Smooth muscle cell (in vitro differentiated cells): ENCODE measurements around the gene USH1G. TPM values are rescaled to one million over a fixed set of nuclear protein-coding genes. Genes with fewer than 3 reads are reported as not detected.

ENCODE experiments used
- DNase-seq: peaks from one replicate; lab custom pipeline; 2025; ENCODE audit not compliant: unreplicated experiment; lab: John Stamatoyannopoulos, UW
- H2AFZ ChIP-seq: fragments of 200-600 bp; sonication (generic); 2 replicates; pipeline ENCODE4 v1.6.0; 2016; ENCODE audit warnings: antibody characterized with exemption, low read depth, mild to moderate bottlenecking
- H3F3A ChIP-seq: fragments of 200-600 bp; sonication (generic); 2 replicates; pipeline ENCODE4 v1.6.0; 2017; ENCODE audit warnings: antibody characterized with exemption, low read depth
- H3K27ac ChIP-seq: fragments of 200-600 bp; sonication (generic); 2 replicates; pipeline ENCODE4 v1.5.1; 2016; ENCODE audit warnings: low read depth, mild to moderate bottlenecking
- H3K27me3 ChIP-seq: fragments of 200-600 bp; sonication (generic); 2 replicates; pipeline ENCODE4 v1.6.1; 2016; ENCODE audit warnings: low read depth, mild to moderate bottlenecking
- H3K36me3 ChIP-seq: fragments of 200-600 bp; sonication (generic); 2 replicates; pipeline ENCODE4 v1.5.1; 2016; ENCODE audit warnings: low read depth
- H3K4me1 ChIP-seq: fragments of 200-600 bp; sonication (generic); 2 replicates; pipeline ENCODE4 v1.5.1; 2016; ENCODE audit warnings: low read depth
- H3K4me2 ChIP-seq: fragments of 200-600 bp; sonication (generic); 2 replicates; pipeline ENCODE4 v1.6.0; 2016; ENCODE audit warnings: mild to moderate bottlenecking
- H3K4me3 ChIP-seq: fragments of 200-600 bp; sonication (generic); 2 replicates; pipeline ENCODE4 v1.5.1; 2016; ENCODE audit warnings: mild to moderate bottlenecking
- H3K79me2 ChIP-seq: fragments of 200-600 bp; sonication (generic); 2 replicates; pipeline ENCODE4 v1.6.0; 2016; ENCODE audit warnings: low read depth, mild to moderate bottlenecking
- H3K9ac ChIP-seq: fragments of 200-600 bp; sonication (generic); 2 replicates; pipeline ENCODE4 v1.6.0; 2016; ENCODE audit warnings: low read depth
- H3K9me3 ChIP-seq: fragments of 200-600 bp; sonication (generic); replicated peaks from 2 replicates; pipeline ENCODE4 v1.5.1; 2016; ENCODE audit warnings: low read depth
- H4K20me1 ChIP-seq: fragments of 200-600 bp; sonication (generic); 2 replicates; pipeline ENCODE4 v1.6.0; 2016; ENCODE audit warnings: low read depth
- WGBS: methylation state at CpG from one replicate; pipeline ENCODE4 v1.1.7; 2016; ENCODE audit warnings: low lambda C conversion rate; 5-methylcytosine and 5-hydroxymethylcytosine counted together
- polyA plus RNA-seq: library from polyadenylated mRNA; unstranded; fragments of >200 nt; fragmentation: Nextera tagmentation; extraction: Ambion mirVana; gene quantifications from 2 replicates; pipeline ENCODE4 v1.2.1, GENCODE V29; 2016
- total RNA-seq: library from RNA; depleted of rRNA; stranded (reverse); fragments of >200 nt; gene quantifications from 2 replicates; pipeline ENCODE4 v1.2.3, GENCODE V29; 2014
- TF ChIP-seq, protein P1 (sequence below): fragments of 200-600 bp; sonication (generic); IDR thresholded peaks from 2 replicates; pipeline ENCODE4 v1.5.1; 2017; ENCODE audit warnings: borderline replicate concordance, mild to moderate bottlenecking, antibody characterized with exemption; ENCODE audit not compliant: insufficient read depth, poor library complexity, severe bottlenecking

The USH1G gene
- total and polyA plus RNA-seq, 2 experiments from 2014 or later, result 0.32 to 0.49 TPM

- no peaks in the 10 kb centered on the region for H3K79me2 ChIP-seq
- no peak overlapping the region for H3K4me2 ChIP-seq
- no peak overlapping the region for H3K9ac ChIP-seq
- no peak overlapping the region for H3K4me3 ChIP-seq
- peaks cover 11% of the 10 kb centered on the region for H3K27me3 ChIP-seq
- no peak for DNase-seq
- H3K36me3 ChIP-seq, result no peaks in the 10 kb centered on the region
- no peaks in the 10 kb centered on the region for H3K9me3 ChIP-seq
- H4K20me1 ChIP-seq, result peaks cover 3% of the 10 kb centered on the region
- no peak overlapping the region for H3K27ac ChIP-seq
- 91% methylated on average over 19 of the region's 19 CpGs for WGBS
- no peaks in the 10 kb centered on the region for H3K4me1 ChIP-seq
- TF ChIP-seq, protein P1, sequence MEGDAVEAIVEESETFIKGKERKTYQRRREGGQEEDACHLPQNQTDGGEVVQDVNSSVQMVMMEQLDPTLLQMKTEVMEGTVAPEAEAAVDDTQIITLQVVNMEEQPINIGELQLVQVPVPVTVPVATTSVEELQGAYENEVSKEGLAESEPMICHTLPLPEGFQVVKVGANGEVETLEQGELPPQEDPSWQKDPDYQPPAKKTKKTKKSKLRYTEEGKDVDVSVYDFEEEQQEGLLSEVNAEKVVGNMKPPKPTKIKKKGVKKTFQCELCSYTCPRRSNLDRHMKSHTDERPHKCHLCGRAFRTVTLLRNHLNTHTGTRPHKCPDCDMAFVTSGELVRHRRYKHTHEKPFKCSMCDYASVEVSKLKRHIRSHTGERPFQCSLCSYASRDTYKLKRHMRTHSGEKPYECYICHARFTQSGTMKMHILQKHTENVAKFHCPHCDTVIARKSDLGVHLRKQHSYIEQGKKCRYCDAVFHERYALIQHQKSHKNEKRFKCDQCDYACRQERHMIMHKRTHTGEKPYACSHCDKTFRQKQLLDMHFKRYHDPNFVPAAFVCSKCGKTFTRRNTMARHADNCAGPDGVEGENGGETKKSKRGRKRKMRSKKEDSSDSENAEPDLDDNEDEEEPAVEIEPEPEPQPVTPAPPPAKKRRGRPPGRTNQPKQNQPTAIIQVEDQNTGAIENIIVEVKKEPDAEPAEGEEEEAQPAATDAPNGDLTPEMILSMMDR, result no peak
- no peak overlapping the region for H2AFZ ChIP-seq
- H3F3A ChIP-seq, result no peaks in the 10 kb centered on the region
Observed at GRCh38 chr17:74866198-74866835, 56.7 kb downstream of the USH1G start.

Other genes with a start within 250 kb of the USH1G start
- not detected in 2 replicates for gene CD300LF, start 210.3 kb downstream of the USH1G start, total RNA-seq
- gene CD300LF, start 210.3 kb downstream of the USH1G start, polyA plus RNA-seq, result not detected in 2 replicates
- not detected in 2 replicates for gene RAB37, start 186.0 kb downstream of the USH1G start, total RNA-seq
- 0.16 TPM in 1 of 2 replicates, not detected in the other for gene RAB37, start 186.0 kb downstream of the USH1G start, polyA plus RNA-seq
- 12.4 and 23.2 TPM in 2 replicates for gene NHERF1, start 174.6 kb downstream of the USH1G start, total RNA-seq
- gene NHERF1, start 174.6 kb downstream of the USH1G start, polyA plus RNA-seq, result 31.9 and 38.8 TPM in 2 replicates
- gene NAT9, start 146.9 kb downstream of the USH1G start, total RNA-seq, result 21.4 and 23.5 TPM in 2 replicates
- gene NAT9, start 146.9 kb downstream of the USH1G start, polyA plus RNA-seq, result 42.5 and 48.3 TPM in 2 replicates
- gene GRIN2C, start 63.4 kb downstream of the USH1G start, total RNA-seq, result 0.13 TPM in 2 replicates
- 0.30 and 0.32 TPM in 2 replicates for gene GRIN2C, start 63.4 kb downstream of the USH1G start, polyA plus RNA-seq
- 5.6 and 10.4 TPM in 2 replicates for gene FDXR, start 50.3 kb downstream of the USH1G start, total RNA-seq
- gene FDXR, start 50.3 kb downstream of the USH1G start, polyA plus RNA-seq, result 18.7 and 22.1 TPM in 2 replicates
- gene FADS6, start 29.6 kb downstream of the USH1G start, total RNA-seq, result 0.22 TPM in 1 of 2 replicates, not detected in the other
- gene FADS6, start 29.6 kb downstream of the USH1G start, polyA plus RNA-seq, result not detected in 2 replicates
- not detected in 2 replicates for gene OTOP2, start 1.0 kb upstream of the USH1G start, total RNA-seq
- not detected in 2 replicates for gene OTOP2, start 1.0 kb upstream of the USH1G start, polyA plus RNA-seq
- gene OTOP3, start 12.6 kb upstream of the USH1G start, total RNA-seq, result not detected in 2 replicates
- not detected in 2 replicates for gene OTOP3, start 12.6 kb upstream of the USH1G start, polyA plus RNA-seq
- 6.8 and 8.8 TPM in 2 replicates for gene HID1, start 49.5 kb upstream of the USH1G start, total RNA-seq
- gene HID1, start 49.5 kb upstream of the USH1G start, polyA plus RNA-seq, result 3.3 and 22.0 TPM in 2 replicates
- gene CDR2L, start 64.4 kb upstream of the USH1G start, total RNA-seq, result 35.9 and 40.7 TPM in 2 replicates
- 37.8 and 39.9 TPM in 2 replicates for gene CDR2L, start 64.4 kb upstream of the USH1G start, polyA plus RNA-seq
- 36.8 and 75.6 TPM in 2 replicates for gene MRPL58, start 89.4 kb upstream of the USH1G start, total RNA-seq
- 36.2 and 41.4 TPM in 2 replicates for gene MRPL58, start 89.4 kb upstream of the USH1G start, polyA plus RNA-seq
- 233 and 309 TPM in 2 replicates for gene ATP5PD, start 123.7 kb upstream of the USH1G start, total RNA-seq
- 318 and 321 TPM in 2 replicates for gene ATP5PD, start 123.7 kb upstream of the USH1G start, polyA plus RNA-seq
- 18.2 and 27.3 TPM in 2 replicates for gene KCTD2, start 124.0 kb upstream of the USH1G start, total RNA-seq
- gene KCTD2, start 124.0 kb upstream of the USH1G start, polyA plus RNA-seq, result 11.1 and 12.7 TPM in 2 replicates
- 11.1 and 17.1 TPM in 2 replicates for gene SLC16A5, start 164.7 kb upstream of the USH1G start, total RNA-seq
- 19.5 and 22.0 TPM in 2 replicates for gene SLC16A5, start 164.7 kb upstream of the USH1G start, polyA plus RNA-seq
- gene ARMC7, start 186.7 kb upstream of the USH1G start, total RNA-seq, result 3.0 and 6.8 TPM in 2 replicates
- gene ARMC7, start 186.7 kb upstream of the USH1G start, polyA plus RNA-seq, result 1.8 and 3.5 TPM in 2 replicates
- 25.8 and 39.9 TPM in 2 replicates for gene NT5C, start 208.5 kb upstream of the USH1G start, total RNA-seq
- gene NT5C, start 208.5 kb upstream of the USH1G start, polyA plus RNA-seq, result 46.8 and 53.5 TPM in 2 replicates
- gene JPT1, start 231.3 kb upstream of the USH1G start, total RNA-seq, result 103 and 141 TPM in 2 replicates
- gene JPT1, start 231.3 kb upstream of the USH1G start, polyA plus RNA-seq, result 240 and 288 TPM in 2 replicates